HG03135 (cell line): ENCODE measurements around the gene BRAP.
"Not testable (repeated sequence)": the region's sequence is repeated elsewhere in the genome, so short reads cannot be mapped to it uniquely, and the experiment has no call there.

Experiments used
- ATAC-seq: cut with Tn5 transposase; IDR thresholded peaks from one replicate; pipeline ENCODE4 v1.9.1; 2021; ENCODE audit warnings: mild to moderate bottlenecking, moderate library complexity; ENCODE audit not compliant: unreplicated experiment

BRAP gene

DNA sequence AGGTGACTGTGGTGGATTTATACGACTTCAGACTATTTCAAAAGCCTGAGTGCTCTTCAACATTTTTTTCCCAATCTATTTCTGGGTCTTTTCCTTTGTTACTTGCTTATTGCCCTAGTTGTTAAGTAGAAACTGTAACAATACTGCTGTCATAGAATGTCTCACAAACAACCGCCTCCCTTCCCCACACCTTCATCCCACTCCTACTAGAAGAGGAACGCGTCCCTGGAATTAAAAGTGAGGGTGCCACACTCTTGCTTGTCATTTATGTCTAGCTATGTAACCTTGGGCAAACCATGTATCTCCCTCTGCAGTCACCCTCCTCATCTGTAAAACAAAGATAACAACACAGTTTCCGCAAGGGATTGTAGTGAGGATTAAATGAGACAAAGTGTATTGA lies 8.6 kb downstream of the BRAP start:
- ATAC-seq: no peak

- no peak for ATAC-seq
Observed at GRCh38 chr12:111673503-111673902, 12.3 kb downstream of the BRAP start.

GRCh38 chr12:111672822-111673381 lies 12.9 kb downstream of the BRAP start:
- no peak for ATAC-seq

GRCh38 chr12:111664961-111665865 lies 20.5 kb downstream of the BRAP start:
- ATAC-seq: no peak

- ATAC-seq: no peak
Observed at GRCh38 chr12:111664499-111664898, 21.3 kb downstream of the BRAP start.

DNA sequence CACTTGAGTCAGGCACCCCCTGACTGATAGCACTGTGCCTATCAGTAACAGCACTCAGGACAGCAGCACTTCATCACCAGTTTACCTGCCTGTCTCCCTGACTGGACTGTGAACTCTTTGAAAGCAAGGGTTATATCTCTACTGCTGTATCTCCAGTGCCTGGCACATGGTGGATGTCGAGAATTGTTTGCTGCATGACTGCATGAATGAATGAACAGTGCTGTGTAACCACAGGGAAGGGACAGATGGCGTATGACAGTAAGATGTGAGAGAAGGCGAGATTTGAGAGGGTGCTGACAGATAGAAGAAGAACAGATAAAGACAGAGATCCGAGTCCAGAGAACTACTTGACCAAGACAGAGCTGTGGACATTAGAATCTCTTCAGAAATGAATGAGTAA lies 29.7 kb downstream of the BRAP start:
- ATAC-seq: no peak

GRCh38 chr12:111655356-111655755 lies 30.4 kb downstream of the BRAP start:
- no peak for ATAC-seq

DNA sequence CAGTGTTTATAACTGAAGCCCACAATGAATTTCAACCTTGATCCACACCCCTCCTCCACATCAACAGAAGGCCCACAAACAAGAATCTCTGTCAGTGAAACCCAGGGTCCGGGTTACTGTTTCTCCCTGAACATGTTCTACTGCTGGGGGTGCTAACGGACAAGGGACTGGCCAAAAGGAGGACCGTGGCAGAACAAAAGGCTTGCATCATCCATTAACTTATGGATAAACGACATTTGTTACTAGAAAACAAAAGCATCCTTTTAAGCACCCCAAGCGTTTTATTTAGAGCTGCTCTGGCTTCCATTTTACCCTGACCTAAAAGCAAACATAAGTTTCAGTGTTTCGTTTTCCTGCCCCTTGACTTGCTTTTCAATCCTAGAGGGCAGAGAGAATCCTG lies 32.2 kb downstream of the BRAP start:
- ATAC-seq: no peak

DNA sequence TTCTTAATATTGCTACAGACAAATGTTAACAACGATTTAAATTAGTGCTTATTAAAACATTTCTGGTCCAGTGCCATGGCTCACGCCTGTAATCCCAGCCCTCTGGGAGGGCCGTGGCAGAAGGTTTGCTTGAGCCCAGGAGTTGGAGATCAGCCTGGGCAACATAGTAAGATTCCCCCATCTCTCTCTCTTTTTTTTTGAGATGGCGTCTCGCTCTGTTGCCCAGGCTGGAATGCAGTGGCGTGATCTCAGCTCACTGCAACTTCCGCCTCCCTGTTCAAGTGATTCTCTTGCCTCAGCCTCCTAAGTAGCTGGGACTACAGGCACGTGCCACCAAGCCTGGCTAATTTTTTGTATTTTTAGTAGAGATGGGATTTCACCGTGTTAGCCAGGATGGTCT lies 33.2 kb downstream of the BRAP start:
- not testable (repeated sequence) for ATAC-seq

- ATAC-seq: no peak
Observed at GRCh38 chr12:111650912-111651311, 34.8 kb downstream of the BRAP start.

DNA sequence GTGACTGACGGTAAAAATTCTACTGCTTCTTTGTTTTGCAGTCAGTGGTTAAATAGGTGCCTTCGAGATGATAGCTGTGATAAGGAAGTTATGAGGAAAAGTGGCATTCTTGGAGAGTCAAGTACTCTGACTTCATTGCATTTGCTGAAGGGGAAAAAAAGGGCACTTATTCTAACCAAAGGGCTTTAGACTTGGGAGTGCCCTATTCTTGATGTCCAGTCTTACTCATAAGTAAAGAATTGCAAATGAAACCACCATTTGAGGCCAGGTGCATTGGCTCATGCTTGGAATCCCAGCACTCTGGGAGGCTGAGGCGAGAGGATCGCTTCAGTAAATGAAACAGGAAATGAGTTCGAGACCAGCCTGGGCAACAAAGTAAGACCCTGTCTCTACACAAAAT lies 40.3 kb downstream of the BRAP start:
- no peak for ATAC-seq

DNA sequence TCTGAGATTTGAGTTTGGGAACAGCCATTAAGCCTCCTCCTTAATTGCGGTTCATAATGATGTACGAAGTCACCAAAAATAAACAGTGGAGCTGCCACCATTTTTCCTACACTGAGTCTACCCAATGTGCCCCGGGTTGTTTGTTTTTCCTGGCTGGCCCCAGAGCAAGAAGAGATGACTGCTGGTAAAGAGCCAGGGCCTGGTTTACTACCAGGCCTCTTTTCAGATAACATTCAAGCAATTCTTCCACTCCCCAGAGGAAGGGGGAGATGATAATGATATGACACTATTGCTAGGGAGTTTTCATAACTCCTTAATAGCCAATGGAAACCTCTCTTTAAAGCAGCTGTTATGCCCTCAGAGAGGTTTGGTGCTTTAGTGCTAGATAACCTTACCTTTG lies 42.3 kb downstream of the BRAP start:
- no peak for ATAC-seq

DNA sequence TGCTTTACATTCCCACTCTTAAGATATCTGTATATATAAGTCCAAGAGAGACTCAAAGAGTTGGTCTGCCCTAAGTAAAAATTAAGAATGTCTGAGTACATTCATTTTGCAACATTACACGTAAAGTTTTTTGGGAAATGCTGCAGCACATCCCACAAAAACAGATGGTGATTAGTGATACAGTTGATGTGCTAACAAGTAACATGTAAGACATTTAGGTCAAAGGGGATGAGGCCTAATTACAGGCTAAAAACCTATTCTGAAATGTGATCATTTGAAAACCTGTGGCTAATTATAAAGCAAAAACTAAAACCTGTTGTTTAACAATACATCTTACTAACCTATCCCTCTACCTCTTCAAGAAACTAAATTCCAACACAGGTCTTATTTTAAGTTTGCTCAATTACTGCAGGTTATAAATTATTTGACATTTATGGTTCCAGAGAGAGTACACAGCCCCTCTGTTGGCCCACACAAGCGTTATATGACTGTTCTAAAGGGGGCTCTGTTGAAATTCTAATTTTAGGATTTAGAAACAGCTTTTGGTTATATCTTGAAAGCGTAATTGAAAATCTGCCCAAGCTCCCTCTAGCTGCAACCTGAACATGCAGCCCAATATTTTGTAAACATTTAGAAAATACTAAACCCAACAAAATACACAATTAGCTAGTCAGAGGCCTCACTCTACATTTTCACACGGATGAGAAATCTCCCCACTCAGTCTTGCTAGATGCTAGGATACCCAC lies 42.9 kb downstream of the BRAP start:
- no peak for ATAC-seq

- ATAC-seq: no peak
Observed at GRCh38 chr12:111640506-111640905, 45.2 kb downstream of the BRAP start.

DNA sequence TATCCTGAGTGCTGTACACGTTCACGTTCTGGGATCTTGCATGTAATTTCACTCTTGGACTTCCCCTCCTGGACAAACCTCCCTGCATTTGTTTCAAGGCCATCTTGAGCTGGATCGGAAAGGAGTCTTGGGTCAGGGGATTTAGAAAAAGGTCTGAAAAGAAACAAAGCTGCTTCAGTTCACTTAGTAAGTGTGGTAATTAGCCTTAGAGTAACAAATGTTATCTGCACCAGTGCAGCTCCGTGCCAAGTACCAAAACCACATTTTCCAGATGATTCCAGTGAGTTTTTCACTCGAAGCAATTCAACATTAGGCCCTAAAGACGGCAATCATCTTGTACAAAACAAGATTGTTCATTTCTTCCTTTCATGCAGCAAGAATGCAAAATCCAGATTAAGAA lies 47.2 kb downstream of the BRAP start:
- ATAC-seq: no peak

GRCh38 chr12:111636209-111636945 lies 49.4 kb downstream of the BRAP start:
- no peak for ATAC-seq

GRCh38 chr12:111635524-111635923 lies 50.2 kb downstream of the BRAP start:
- no peak for ATAC-seq

DNA sequence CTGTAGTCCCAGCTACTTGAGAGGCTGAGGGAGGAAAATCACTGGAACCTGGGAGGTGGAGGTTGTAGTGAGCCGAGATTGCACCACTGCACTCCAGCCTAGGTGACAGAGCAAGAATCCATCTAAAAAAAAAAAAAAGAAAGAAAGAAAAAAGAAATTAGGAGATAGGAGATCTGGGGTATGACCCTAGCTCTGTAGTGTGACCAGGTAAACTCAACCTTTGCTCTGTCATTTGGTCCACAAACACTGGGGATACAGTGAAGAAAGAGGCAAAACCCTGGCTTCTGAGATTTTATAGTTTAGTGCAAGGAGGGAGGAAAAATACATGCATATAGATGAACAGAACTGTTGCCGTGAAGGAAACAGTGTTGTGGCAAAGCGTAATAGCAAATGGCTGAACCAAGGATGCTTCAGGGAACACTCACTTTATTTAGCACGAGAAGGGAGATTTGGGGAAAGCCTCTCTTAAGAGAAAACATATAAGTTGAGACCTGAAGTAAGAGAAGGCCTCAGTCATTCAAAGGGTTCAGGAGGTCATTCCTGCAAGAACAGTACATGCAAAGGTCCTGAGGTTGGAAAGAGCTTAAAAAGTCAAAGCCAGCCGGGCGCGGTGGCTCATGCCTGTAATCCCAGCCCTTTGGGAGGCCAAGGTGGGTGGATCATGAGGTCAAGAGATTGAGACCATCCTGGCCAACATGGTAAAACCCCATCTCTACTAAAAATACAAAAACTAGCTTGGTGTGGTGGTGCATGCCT lies 57.1 kb downstream of the BRAP start:
- ATAC-seq: no peak

GRCh38 chr12:111626230-111626629 lies 59.5 kb downstream of the BRAP start:
- ATAC-seq: no peak

DNA sequence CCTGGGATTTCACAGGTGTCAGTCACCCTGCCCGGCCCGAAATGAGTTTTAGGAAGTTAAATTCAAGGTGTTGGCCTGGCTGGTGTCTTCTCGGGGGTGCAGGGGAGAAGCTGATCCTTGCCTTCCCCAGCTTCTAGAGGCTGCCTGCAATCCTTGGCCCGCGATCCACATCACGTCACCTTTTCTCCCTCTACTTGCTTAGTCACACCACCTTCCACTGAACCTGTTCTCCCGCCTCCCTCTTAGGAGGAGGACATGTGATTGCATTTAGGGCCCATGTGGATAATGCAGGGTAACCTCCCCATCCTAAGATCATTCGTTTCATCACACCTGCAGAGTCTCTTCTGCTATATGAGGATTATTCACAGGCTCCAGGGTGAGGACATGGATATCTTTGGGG lies 61.2 kb downstream of the BRAP start:
- no peak for ATAC-seq
